HG03135 (cell line): ENCODE data around the gene MAB21L2.
"Not testable (repeated sequence)": the region's sequence is repeated elsewhere in the genome, so short reads cannot be mapped to it uniquely, and the experiment has no call there.

Source experiments
- ATAC-seq: cut with Tn5 transposase; IDR thresholded peaks from one replicate; pipeline ENCODE4 v1.9.1; 2021; ENCODE audit warnings: mild to moderate bottlenecking, moderate library complexity; ENCODE audit not compliant: unreplicated experiment

The MAB21L2 gene

DNA sequence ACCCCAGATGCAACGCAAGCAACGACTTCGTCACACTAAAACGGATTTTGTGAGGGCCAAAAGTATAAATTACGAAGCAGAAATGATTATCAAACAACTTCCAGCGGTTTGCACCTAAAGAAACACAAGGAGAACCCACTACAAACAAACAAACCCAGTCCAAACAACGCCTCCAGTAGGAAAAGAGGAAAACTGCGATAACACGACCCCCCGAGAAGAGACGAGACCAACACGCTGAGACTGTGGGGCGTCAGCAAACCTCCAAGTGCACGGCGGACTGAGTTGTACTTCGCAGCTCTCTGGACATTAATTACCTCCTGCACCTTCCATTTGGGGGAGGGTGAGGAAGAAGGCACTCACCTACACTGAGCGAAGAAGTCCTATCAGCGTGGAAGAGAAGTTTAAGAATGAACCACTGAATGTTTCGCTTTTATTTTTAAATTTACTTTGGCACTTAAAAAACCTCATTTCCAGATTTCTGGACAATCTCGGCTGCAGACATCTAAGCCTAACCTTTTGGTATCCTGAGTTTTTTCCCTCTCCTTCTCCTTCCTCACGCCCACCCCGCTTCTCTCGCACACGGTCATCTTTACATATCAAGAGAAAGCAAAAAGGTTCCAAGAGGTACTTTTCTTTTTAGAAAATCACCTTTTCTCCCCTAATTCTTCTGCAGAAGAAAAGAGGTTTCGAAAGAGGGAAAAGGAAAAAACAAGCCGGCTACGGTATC, at the start of gene MAB21L2:
MAB21L2 (plus strand) TSS at position 6 of the 727 bp plus-strand sequence. CDS start 879 bp downstream, outside the sequence.
- ATAC-seq: no peak

DNA sequence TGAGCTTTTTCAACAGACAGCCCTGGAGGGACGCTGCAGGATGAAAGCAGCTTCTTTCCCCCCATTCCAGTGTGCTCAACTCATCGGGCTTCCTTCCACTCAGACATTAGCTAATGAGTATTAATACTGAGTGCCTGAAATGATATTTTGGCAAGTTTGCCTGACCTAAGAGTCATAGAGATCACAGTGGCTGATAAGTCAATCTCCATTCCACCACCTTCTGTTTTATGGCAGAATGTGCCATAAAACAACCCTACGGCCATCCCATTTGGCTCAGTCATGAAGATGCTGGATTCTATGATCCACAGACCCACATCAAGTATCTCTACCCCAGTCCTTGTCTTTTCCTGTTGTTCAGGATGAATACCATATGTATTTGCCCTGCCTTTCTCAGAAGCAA, 48.3 kb upstream of the MAB21L2 start:
- ATAC-seq: no peak

DNA sequence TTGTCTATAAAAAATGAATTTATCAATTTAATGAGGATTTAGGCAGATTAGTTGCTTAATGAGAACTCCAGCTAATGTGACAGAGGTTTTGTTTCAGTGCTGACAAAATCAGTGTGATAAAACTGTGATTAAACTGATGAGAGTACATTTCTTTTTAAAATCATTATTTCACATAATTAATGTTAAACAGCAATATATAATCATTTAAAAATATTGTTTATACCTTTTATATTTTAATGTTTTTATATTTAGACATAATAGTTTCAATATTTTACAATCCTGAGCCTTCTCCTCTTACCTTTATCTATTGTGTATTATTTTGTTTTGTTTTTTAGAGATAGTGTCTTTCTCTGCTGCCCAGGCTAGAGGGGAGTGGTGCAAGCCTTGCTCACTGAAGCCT, 47.1 kb upstream of the MAB21L2 start:
- ATAC-seq: no peak

GRCh38 chr4:150537911-150538310, 44.0 kb upstream of the MAB21L2 start:
- not testable (repeated sequence) for ATAC-seq

DNA sequence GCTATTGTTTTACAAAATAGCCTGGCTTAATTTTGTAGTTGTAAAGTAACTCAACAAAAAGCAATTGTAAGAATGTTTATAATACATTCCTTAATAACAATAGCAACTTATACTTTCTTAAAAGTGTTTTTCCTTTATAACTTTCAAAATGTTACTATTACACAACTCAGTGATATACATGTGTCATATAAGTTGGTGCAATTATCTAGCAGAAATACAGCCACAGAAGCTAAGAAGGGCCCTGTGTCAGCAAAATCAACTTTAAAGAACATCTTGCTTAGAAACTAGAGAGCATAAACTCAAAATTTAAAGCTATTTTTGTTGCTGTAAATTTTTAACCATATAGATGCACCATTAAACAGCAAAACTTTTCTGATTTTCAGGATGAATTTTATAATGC, 41.4 kb upstream of the MAB21L2 start:
- no peak for ATAC-seq

DNA sequence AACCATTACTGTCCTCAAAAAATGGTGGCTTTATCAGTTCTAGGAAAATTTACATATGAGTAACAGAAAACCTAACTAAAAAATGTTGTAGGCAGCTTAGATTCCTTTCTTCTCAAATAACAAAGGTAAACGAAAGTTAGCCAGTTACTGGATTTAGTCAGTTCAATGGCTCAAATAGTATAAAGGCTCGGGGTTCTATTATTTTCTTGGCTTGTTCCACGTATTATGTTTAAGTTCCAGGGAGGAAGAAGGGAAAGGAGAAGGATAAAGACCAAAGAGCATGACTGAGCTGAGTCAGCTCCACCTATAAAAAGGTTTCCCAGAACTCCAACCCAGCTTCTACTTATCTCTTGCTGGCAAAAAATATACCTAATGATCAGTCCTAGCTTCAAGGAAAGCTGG, 41.0 kb upstream of the MAB21L2 start:
- ATAC-seq: no peak

DNA sequence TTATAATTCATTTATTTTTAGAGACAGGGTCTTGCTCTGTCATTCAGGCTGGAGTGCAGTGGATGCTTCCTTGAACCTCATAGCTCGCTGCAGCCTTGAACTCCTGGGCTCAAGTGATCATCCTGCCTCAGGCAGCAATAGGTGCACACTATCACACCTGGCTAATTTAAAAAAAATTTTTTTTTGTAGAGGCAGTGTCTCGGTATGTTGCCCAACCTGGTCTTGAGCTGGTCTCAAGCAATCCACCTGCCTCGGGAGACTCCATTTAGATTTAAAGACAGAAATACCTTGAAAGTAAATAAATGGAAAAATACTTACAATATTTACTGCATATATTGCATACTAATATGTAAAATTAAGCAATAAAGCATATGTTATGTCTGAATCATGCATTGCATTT, 40.3 kb upstream of the MAB21L2 start:
- ATAC-seq: no peak

DNA sequence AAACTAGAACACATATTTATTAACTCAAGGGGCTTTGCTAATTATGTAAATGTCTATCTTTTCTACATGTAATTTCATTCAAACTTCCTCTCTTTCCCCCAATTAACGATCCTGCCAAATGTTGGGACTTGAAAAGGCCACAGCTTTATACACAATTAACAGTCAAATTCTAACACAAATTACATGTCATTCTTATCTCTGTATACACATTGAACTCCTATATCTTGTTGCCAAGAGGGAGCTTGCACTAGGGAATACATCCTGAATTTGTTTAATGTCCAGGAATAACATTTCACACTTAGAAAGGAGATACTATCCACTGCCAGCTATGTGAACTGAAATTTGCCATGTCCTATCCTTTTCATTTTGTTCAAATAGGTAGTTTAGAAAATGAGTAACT, 38.9 kb upstream of the MAB21L2 start:
- ATAC-seq: no peak

- ATAC-seq: no peak
These were observed 35.7 kb upstream of the MAB21L2 start for GRCh38 chr4:150546286-150546685.

GRCh38 chr4:150547154-150547838, 34.7 kb upstream of the MAB21L2 start:
- no peak for ATAC-seq

DNA sequence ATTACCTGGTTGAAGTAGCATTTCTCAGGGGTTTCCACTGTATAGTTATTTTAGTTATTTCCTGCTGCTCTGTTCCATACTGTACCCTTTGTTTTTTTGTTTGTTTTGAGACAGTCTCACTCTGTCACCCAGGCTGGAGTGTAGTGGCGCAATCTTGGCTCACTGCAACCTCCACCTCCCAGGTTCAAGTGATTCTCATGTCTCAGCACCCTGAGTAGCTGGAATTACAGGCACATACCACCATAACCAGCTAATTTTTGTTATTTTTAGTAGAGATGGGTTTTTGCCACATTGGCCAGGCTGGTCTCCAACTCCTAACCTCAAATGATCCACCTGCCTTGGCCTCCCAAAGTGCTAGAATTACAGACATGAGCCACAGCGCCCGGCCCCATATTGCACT, 24.1 kb upstream of the MAB21L2 start:
- not testable (repeated sequence) for ATAC-seq

DNA sequence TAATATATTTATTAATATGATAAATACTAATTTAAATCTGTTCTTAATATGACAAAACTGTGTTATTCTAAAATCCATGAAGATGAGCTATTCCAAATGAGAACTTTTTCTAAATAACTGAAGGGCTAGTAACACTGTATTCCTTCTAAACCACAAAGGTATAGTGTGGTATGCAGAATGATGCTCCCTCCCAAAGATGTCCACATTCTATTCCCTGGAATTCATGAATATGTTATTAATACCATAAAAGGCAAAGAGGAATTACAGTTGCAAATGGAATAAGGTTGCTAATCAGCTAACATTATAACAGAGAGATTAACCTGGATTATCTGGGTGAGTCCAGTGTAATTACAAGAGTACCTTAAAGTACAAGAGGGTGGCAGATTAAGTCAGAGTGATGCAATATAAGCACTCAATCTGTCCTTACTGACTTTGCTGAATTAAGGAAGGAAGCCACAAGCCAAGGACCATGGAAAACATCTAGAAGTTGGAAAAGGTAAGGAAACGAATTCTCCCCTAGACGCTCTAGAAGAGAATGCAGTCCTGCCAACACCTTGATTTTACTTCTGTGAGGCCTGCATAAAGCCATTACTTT, 20.7 kb upstream of the MAB21L2 start:
- ATAC-seq: no peak

DNA sequence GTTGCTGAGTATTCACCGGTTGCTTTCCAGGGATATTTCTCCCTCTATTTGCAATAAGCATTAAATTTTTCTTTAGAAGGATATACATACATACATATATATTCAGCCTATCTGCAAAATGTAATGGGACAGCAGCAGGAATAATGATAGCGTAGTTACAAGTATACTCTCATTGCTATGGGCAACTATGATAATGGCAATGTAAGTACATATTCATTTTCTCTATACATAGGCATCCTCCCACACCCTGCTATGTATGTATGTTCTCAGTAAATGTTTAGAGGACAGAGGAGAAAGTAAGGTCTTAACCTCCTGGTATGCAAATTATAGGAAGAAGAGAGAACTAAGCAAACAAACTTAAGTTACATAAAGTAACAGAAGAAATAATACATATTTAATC, 19.7 kb upstream of the MAB21L2 start:
- no peak for ATAC-seq

DNA sequence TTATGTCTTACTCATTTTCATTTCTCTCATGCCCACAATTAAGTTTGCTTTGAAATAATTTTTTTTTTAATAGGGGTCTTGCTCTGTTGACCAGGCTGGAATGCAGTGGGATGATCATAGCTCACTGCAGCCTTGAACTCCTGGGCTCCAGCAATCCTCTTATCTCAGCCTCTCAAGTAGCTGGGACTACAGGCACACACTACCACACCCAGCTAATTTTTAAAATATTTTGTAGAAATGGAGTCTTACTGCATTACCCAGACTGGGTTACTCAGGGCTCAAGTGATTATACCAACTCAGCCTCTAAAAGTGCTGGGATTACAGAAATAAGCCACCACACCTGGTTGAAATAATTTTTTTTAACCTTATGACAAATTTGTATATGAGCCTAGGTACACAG, 19.2 kb upstream of the MAB21L2 start:
- ATAC-seq: no peak

DNA sequence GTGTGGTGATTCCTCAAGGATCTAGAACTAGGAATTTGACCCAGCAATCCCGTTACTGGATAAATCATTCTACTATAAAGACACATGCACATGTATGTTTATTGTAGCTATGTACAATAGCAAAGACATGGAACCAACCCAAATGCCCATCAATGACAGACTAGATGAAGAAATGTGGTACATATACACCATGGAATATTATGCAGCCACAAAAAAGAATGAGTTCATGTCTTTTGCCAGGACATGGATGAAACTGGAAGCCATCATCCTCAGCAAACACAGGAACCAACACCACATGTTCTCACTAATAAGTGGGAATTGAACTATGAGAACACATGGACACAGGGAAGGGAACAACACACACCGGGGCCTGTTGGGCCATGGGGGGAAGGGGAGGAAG, 17.0 kb upstream of the MAB21L2 start:
- ATAC-seq: not testable (repeated sequence)

DNA sequence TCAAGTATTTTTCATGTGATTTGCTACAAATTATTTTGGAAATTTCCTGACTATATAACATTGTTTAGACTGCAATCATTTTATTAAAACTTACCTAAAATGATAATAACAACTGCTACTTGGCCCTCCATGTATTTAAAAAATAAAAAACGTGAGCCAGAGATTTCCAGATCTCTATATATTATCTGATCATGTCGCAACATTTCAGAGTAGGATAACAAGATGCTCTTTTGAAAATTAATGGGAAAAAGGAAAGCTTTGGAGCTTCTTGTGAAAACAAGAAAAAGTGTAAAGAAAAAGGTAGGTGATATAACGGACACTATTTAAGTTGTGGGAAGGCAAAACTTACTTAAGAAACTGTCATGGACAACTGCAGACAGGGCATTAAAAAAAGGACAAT, 14.9 kb upstream of the MAB21L2 start:
- ATAC-seq: no peak

DNA sequence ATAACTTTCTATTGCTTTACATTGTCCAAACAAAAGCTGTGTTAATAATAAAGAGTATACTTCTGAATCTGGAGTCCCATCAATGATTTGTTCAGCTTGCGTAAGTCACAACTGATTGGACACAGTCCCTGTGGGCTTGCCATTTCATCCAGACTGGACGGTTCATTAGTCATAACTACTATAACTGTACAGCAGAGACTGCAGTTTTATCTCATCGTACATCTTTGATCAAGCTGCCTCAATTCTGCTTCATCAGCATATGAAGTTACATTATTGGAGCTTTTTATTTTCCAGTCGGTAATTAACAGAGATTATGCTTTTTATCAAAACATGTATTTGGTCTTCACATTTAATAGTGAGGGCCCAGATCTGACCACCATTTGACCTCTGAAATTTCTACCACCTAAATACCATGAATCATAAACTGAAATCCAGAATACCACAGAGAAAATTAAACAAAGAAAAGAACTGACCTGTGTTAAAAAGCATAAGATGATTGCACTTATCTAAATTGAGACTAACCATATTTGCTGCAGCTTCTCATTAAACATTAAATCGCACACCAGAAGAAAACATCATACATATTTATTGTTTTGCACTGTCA, 12.5 kb upstream of the MAB21L2 start:
- no peak for ATAC-seq

GRCh38 chr4:150569998-150570535, 11.9 kb upstream of the MAB21L2 start:
- no peak for ATAC-seq

DNA sequence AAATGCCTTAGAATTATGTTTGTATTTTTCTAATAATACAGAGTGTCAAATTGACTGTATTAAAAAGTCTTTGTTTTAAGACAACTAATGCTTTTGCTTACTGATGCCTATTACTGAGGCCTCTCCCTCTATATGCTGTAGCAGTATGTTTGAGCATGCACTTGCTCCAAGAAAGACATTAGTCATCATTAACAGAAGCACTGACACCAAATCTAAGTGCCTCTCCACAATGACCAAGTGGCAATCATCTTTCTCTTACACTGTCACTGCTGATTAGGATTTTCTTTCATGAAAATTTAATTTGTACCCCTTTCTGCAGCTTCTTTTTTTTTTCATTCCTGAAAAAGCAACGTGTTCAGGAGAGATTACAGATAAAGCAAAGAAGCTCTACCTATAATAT, 11.1 kb upstream of the MAB21L2 start:
- no peak for ATAC-seq

DNA sequence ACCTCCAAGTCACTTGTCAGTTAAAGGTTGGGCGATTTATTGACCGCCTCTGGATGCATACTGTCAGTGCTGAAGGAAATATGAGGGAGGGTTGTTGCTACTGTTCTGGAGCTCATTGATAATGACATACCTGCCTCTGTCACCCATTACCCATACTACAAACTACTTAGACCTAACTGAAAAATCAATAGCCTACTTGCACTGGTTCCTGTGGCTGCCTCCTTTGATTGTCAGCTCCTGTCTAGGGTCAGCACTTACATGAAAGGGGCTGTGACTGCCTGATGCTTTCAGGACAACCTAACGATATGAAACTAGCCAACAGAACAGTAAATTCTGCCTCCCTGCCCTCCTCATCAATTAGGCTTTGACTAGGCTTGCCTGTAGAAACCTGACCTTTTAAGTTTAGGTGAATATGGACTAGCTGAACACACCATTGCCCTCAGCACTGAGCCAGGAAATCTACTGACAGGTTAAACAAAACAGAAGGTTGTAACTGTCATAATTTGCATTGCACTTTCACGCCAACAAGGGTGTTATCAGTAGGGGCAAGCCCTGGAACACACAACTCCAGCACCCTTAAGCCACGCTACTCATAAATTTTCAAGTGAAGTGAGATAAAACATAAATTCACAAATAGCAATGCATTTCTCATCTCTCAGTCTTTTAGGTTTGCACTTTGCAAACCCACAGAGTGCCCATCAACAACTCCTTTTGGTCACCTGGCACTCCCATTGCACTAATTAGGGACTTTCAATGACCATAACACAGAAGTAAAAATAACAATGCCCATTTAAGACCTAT, 9.0 kb upstream of the MAB21L2 start:
- ATAC-seq: no peak

DNA sequence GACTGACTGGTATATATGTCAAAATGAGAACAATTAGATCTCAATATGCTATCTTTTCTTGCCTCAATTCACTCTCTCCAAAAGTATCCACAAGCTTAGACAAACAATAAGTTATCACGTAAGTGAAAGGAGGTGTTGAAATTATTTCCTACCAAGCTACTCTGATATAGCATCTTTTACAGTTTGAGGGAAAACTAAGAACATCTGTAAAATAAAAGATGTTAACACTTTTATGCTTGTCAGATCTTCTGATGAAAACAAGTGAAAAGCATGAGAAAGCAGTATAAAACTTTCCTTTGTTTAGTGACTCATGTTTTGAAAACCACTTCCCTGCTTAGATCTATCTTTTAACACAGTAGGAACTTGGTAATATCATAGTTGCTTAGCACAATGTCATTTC, 8.4 kb upstream of the MAB21L2 start:
- no peak for ATAC-seq
